Hepatocyte (in vitro differentiated cells): Measurements from ENCODE around the gene GOLGA6C.

ENCODE experiments used
- EZH2 ChIP-seq: fragments of 200-600 bp; sonication (generic); IDR thresholded peaks from 2 replicates; pipeline ENCODE4 v1.6.1; 2016; ENCODE audit warnings: antibody characterized with exemption, mild to moderate bottlenecking, borderline replicate concordance
- EZH2phosphoT487 ChIP-seq: fragments of 200-600 bp; sonication (generic); IDR thresholded peaks from one replicate; pipeline ENCODE4 v1.6.1; 2018; ENCODE audit warnings: antibody characterized with exemption, mild to moderate bottlenecking, low read depth, moderate library complexity; ENCODE audit not compliant: unreplicated experiment, severe bottlenecking
- TF ChIP-seq, protein P1 (sequence below): fragments of 200-600 bp; sonication (generic); IDR thresholded peaks from 2 replicates; pipeline ENCODE4 v1.5.1; 2016; ENCODE audit warnings: antibody characterized with exemption, mild to moderate bottlenecking; ENCODE audit not compliant: poor library complexity

DNA sequence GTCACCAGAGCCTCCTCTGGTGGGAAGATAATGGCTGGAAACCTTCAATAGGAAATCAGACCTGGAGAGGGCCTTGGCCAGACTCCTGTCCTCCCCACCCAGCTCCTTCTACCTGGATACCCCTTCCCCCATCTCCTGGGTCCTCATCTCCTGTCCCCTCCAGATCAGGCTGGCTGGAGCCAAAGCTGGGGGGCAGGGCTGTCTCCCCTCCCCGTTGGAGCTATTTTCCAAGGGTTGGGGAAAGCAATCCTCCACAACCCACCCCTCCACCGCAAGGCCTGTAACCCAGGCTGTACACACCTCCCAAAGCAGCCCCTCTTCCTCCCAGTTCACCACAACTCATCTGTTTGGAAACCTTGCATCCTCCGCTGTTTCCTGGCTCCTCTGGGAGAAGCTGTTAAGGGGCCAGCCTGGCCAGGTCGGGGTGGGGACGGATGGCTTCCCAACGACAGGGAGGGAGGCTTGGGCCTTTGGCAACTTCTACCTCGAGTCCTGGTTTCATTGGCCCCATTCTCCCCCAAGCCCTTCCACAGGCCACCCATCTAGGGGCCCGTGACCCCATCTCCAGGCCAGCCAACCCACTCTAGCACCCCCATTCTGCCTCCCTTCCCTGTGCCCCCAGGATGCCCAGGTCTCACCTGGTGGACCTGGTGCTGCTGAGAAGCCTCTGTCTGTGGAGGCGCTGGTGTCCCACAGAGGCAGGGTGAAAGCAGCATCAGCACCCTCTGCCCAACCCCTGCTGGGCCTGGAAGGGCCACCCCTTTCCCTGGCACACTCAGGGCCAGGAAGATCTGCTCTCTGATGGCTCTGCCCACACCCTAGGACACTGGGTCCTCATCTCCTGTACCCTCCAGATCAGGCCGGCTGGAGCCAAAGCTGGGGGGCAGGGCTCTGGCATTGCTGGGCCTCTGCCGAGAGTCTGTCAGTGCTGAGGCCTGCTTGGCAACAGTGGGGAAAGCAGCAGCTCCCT is 22.1 kb upstream of the GOLGA6C start:
- TF ChIP-seq, protein P1, sequence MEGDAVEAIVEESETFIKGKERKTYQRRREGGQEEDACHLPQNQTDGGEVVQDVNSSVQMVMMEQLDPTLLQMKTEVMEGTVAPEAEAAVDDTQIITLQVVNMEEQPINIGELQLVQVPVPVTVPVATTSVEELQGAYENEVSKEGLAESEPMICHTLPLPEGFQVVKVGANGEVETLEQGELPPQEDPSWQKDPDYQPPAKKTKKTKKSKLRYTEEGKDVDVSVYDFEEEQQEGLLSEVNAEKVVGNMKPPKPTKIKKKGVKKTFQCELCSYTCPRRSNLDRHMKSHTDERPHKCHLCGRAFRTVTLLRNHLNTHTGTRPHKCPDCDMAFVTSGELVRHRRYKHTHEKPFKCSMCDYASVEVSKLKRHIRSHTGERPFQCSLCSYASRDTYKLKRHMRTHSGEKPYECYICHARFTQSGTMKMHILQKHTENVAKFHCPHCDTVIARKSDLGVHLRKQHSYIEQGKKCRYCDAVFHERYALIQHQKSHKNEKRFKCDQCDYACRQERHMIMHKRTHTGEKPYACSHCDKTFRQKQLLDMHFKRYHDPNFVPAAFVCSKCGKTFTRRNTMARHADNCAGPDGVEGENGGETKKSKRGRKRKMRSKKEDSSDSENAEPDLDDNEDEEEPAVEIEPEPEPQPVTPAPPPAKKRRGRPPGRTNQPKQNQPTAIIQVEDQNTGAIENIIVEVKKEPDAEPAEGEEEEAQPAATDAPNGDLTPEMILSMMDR = no peak
- TF ChIP-seq EZH2phosphoT487 (no peak), EZH2 (no peak)
